Activated naive CD4-positive, alpha-beta T cell treated with anti-CD3 and anti-CD28 coated beads for 36 hours (primary cell): Measurements from ENCODE around the gene TCF25. TPM values are rescaled to one million over a fixed set of nuclear protein-coding genes. Genes with fewer than 3 reads are reported as not detected.

Experiments
- CTCF ChIA-PET: fragments of 350-600 bp; sonication (Branson Sonifier 250); formaldehyde crosslinking; loops from one replicate; lab custom pipeline; 2021; ENCODE audit warnings: antibody characterized with exemption; lab: Charles Lee
- DNase-seq: peaks from one replicate; pipeline ENCODE4 v3.0.0-alpha.2; 2020
- H3K27ac Mint-ChIP-seq: one replicate; pipeline ENCODE4 v1.8.0; 2021; ENCODE audit warnings: mild to moderate bottlenecking, mixed read lengths
- H3K27me3 Mint-ChIP-seq: one replicate; pipeline ENCODE4 v1.8.0; 2021; ENCODE audit warnings: low read depth, mixed read lengths
- H3K36me3 Mint-ChIP-seq: one replicate; pipeline ENCODE4 v1.8.0; 2021; ENCODE audit warnings: low read depth, mixed read lengths
- H3K4me1 Mint-ChIP-seq: one replicate; pipeline ENCODE4 v1.8.0; 2021; ENCODE audit warnings: low read depth, mixed read lengths
- H3K4me3 Mint-ChIP-seq: one replicate; pipeline ENCODE4 v1.8.0; 2021; ENCODE audit warnings: mild to moderate bottlenecking, moderate library complexity, mixed read lengths
- H3K9me3 Mint-ChIP-seq: one replicate; pipeline ENCODE4 v1.8.0; 2021; ENCODE audit warnings: mixed read lengths
- intact Hi-C: fragments of 100-400 bp; cut with micrococcal nuclease; formaldehyde crosslinking; loops from one replicate; pipeline ENCODE4 v1.15.1; 2023
- total RNA-seq, 2 experiments: library from RNA; stranded (reverse); gene quantifications; one replicate each; pipeline ENCODE4 v1.2.3, GENCODE V29; 2021

Gene TCF25
- total RNA-seq, 2 experiments from 2014 or later = 108 to 109 TPM

DNA sequence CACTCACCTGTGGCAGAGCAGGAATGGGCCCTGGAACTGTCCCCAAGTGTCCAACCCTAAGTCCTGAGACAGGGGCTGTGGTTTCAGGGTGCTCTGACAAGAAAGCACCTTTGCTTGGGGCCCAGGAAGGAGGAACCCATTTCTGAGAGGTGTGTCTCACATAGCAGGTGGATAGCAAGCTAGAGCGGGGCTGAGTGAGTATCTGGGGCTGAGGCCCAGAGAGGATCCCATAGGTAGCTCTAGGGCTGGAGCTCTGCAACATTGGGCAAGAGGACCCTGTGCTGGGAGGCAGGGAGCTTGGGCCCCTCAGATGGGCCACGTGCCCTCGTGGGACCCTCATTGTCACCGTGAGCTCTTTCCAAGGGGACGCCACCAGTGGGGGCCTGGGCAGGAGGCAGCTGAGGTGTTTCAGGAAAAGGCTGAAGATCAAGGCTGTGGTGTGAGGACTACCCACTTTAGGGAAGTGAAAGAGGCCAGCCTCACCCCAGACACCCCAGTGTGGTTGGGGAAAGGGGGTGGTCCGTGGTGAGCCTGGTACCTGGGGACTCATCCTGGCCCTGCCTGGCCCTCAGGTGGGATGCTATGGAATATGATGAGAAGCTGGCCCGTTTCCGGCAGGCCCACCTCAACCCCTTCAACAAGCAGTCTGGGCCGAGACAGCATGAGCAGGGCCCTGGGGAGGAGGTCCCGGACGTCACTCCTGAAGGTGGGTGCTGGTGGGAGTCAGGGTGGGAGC is 80.4 kb downstream of the TCF25 start:
- DNase-seq = no peak
- Mint-ChIP-seq H3K27ac (no peak overlapping the region), H3K4me1 (peaks cover 4% of the 10 kb centered on the region), H3K27me3 (no peaks in the 10 kb centered on the region), H3K9me3 (no peaks in the 10 kb centered on the region), H3K4me3 (no peak overlapping the region), H3K36me3 (peaks cover 6% of the 10 kb centered on the region)
- intact Hi-C loops = no loop called here
- CTCF ChIA-PET = no interaction called here

DNA sequence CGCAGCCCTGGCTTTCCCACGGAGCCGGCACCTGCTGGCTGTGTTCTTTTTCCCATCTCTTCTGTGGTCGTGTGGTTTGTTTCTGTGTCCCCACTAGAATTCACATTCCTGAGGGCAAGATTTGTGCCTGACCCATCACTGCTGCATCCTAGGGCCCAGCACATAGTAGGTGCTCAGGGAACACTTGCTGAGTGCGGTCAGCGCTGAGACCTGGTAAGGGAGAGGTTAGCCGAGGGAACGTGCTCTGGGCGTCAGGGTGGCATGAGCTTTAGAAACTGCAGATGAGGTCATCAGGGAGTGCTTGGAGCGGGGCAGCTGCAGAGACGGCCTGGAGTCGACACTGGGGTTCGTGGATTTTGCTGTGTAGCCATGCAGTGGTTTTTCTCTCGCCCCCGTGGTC is 81.1 kb downstream of the TCF25 start:
- H3K4me1 Mint-ChIP-seq = peaks cover 4% of the 10 kb centered on the region
- no peak overlapping the region for H3K27ac Mint-ChIP-seq
- CTCF ChIA-PET = no interaction called here
- H3K27me3 Mint-ChIP-seq = no peaks in the 10 kb centered on the region
- no peaks in the 10 kb centered on the region for H3K9me3 Mint-ChIP-seq
- DNase-seq = no peak
- intact Hi-C loops = no loop called here
- H3K36me3 Mint-ChIP-seq = peaks cover 6% of the 10 kb centered on the region
- H3K4me3 Mint-ChIP-seq = no peak overlapping the region

DNA sequence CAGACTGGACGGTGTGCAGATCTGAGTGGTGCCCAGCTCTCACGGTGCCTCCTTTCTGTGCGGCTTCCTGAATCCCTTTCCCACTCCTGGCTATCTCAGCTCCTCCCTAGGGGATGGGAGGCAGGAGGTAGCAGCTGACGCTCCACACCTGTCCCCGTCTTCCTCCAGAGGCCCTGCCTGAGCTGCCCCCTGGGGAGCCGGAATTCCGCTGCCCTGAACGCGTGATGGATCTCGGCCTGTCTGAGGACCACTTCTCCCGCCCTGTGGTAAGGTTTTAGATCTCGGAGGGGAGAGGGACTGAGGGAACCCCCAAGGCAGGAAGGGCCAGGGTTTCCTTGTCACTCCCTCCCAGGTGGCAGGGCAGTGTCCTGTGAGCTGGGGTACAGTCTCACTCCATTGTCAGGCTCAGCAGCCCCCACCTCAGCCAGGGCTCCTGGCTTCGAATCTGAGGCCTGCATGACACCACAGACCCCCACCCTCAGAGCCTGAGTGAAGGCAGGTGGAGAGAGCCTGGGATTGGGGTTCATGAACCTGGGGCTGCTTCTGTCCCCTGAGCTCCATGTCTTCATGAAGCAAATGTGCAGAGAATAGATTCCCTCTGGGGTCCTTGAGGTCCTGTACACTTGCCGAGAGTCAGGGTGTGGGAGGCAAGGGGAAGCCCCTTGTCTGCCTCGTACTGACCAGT is 81.8 kb downstream of the TCF25 start:
- Mint-ChIP-seq H3K9me3 (no peaks in the 10 kb centered on the region), H3K36me3 (peaks cover 6% of the 10 kb centered on the region), H3K27me3 (no peaks in the 10 kb centered on the region), H3K4me1 (peaks cover 1% of the 10 kb centered on the region), H3K27ac (no peak overlapping the region), H3K4me3 (no peak overlapping the region)
- no peak for DNase-seq
- intact Hi-C loops = no loop called here
- CTCF ChIA-PET = no interaction called here

DNA sequence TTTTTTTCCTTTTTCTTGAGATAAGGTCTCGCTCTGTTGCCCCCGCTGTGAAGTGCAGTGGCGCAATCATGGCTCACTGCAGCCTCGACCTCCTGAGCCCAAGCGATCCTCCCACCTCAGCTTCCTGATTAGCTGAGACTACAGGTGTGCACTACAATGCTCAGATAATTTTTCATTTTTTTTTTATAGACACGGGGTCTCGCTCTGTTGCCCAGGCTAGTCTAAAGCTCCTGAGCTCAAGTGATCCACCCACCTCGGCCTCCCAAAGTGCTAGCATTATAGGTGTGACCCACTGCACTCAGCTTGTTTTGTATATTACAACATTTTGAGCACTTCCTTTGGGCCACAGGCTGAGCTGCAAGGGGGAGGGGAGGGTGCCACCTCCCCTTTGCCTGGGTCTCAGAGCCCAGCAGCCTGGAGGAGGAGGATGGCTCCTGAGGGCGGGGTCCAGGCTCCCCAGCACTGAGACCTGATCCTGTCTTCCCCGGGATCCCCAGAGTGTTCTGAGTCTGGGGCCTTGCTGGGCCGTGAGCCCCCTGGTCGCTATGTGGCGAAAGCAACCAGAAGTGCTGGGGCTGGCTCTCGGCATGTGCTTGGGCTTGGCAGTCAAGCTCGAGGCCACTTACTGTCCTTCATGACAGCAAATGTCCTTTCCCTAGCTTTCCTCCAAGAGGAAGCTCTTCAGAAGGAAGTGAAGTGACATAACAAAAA is 83.3 kb downstream of the TCF25 start:
- Mint-ChIP-seq H3K27ac (no peak overlapping the region), H3K27me3 (no peaks in the 10 kb centered on the region), H3K36me3 (peaks cover 6% of the 10 kb centered on the region), H3K4me1 (no peaks in the 10 kb centered on the region), H3K4me3 (no peak overlapping the region), H3K9me3 (no peaks in the 10 kb centered on the region)
- CTCF ChIA-PET = no interaction called here
- intact Hi-C loops = no loop called here
- DNase-seq = no peak

DNA sequence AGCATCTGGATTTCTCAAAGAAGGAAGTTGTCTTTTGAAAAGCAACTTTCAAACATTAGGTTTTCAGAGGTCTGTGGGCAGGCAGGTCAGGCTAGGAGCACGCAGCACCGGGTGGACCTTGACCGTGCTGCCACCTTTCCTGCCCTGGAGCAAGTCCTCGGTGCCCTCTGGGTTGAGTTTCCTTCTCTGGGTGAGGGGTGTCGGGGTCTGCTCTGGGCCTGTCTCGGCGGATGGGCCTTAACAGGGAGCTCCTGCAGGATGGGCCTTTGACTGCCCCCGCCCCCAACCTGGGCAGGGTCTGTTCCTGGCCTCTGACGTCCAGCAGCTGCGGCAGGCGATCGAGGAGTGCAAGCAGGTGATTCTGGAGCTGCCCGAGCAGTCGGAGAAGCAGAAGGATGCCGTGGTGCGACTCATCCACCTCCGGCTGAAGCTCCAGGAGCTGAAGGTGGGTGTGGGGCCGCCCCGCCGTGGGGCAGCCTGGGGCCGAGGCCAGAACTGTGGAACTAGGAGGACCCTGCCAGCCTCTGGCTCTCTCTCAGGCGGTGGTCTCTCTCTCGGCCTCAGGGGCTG is 83.9 kb downstream of the TCF25 start:
- H3K36me3 Mint-ChIP-seq = peaks cover 6% of the 10 kb centered on the region
- H3K27me3 Mint-ChIP-seq = no peaks in the 10 kb centered on the region
- CTCF ChIA-PET = no interaction called here
- DNase-seq = no peak
- no peaks in the 10 kb centered on the region for H3K4me1 Mint-ChIP-seq
- H3K9me3 Mint-ChIP-seq = no peaks in the 10 kb centered on the region
- intact Hi-C loops = no loop called here
- H3K27ac Mint-ChIP-seq = no peak overlapping the region
- H3K4me3 Mint-ChIP-seq = no peak overlapping the region

DNA sequence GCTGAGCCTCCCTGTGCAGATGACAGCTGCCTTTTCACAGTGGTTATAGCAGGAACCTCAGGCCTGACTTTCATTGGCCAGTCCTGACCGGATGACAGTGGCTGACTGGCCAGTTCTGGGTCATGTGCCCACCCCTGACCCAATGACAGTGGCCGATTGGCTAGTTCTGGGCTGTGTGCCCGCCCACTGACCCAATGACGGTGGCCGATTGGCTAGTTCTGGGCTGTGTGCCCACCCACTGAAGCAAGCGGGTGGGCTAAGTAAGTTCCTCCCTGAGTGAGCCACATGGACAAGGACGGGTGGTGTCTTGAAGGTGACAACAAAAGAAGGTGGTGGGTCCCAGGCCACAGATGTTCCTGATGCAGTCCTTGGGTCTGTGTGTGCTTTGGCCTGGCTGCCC is 84.7 kb downstream of the TCF25 start:
- Mint-ChIP-seq H3K36me3 (peaks cover 6% of the 10 kb centered on the region), H3K4me1 (no peaks in the 10 kb centered on the region), H3K27me3 (no peaks in the 10 kb centered on the region), H3K4me3 (no peak overlapping the region), H3K9me3 (no peaks in the 10 kb centered on the region), H3K27ac (no peak overlapping the region)
- CTCF ChIA-PET = no interaction called here
- no peak for DNase-seq
- intact Hi-C loops = no loop called here

DNA sequence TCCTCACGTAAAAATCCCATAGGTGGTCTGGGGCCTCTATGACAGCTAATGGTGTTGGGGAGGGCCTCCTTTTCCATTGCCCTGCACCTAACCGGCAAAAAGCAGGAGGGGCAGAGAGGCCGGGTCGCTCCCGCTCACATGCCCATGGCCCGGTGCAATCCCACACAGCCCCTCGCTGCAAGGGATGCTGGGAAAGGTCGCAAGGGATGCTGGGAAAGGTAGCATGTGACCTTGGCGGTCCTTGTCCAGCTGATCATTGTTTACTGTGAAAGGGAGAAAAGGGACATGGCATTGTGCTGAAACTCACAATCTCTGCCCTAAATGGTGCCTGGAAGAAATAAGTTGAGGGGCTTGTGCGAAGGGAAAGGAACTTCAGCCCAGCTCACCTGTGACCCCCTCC is 85.2 kb downstream of the TCF25 start:
- Mint-ChIP-seq H3K27ac (no peak overlapping the region), H3K4me1 (no peaks in the 10 kb centered on the region), H3K36me3 (peaks cover 6% of the 10 kb centered on the region), H3K9me3 (no peaks in the 10 kb centered on the region), H3K4me3 (no peak overlapping the region), H3K27me3 (no peaks in the 10 kb centered on the region)
- intact Hi-C loops = no loop called here
- no peak for DNase-seq
- CTCF ChIA-PET = no interaction called here

DNA sequence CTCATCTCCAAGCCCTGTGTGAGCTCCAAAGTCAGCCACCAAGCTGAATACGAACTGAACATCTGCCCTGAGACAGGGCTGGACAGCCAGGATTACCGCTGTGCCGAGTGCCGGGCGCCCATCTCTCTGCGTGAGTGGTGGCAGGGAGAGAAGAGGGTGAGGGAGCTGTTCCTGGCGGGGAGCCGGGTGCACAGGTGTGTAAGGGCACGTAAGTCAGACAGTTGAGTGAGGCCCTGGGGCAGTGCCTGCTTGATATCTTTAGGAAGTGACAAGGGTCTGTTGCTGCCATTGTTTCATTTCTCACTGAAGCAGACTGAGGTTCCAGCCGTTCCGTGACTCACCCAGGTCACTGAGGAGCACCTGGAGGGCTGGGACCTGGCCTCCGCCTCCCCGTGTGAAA is 87.6 kb downstream of the TCF25 start:
- Mint-ChIP-seq H3K27me3 (no peaks in the 10 kb centered on the region), H3K9me3 (no peaks in the 10 kb centered on the region), H3K36me3 (peaks cover 4% of the 10 kb centered on the region), H3K4me3 (no peak overlapping the region), H3K27ac (no peak overlapping the region), H3K4me1 (no peaks in the 10 kb centered on the region)
- CTCF ChIA-PET = no interaction called here
- DNase-seq = no peak
- intact Hi-C loops = no loop called here

Other genes starting within 250 kb of the TCF25 start
- 10 to 100 TPM; 46.8 to 48.4 TPM for gene CHMP1A, start 215.9 kb upstream of the TCF25 start, total RNA-seq
- 1 to 10 TPM; 6.5 to 7.0 TPM for gene SPATA33, start 215.8 kb upstream of the TCF25 start, total RNA-seq
- 100 to 1,000 TPM; 128 to 158 TPM for gene CDK10, start 186.9 kb upstream of the TCF25 start, total RNA-seq
- 1 to 10 TPM in 1 of 2 experiments, under 1 TPM in 1; 0.93 to 1.2 TPM for gene SPATA2L, start 171.9 kb upstream of the TCF25 start, total RNA-seq
- 1 to 10 TPM in 1 of 2 experiments, under 1 TPM in 1; 0.91 to 1.4 TPM for gene VPS9D1, start 152.7 kb upstream of the TCF25 start, total RNA-seq
- 10 to 100 TPM; 19.8 to 25.3 TPM for gene ZNF276, start 152.1 kb upstream of the TCF25 start, total RNA-seq
- 10 to 100 TPM; 85.5 to 96.7 TPM for gene FANCA, start 56.9 kb upstream of the TCF25 start, total RNA-seq
- gene SPIRE2, start 45.1 kb upstream of the TCF25 start, total RNA-seq = under 1 TPM; 0.26 to 0.44 TPM
- under 1 TPM; 0.45 to 0.49 TPM for gene MC1R, start 45.3 kb downstream of the TCF25 start, total RNA-seq
- under 1 TPM; 0.20 to 0.38 TPM for gene TUBB3, start 49.8 kb downstream of the TCF25 start, total RNA-seq
- gene DEF8, start 75.2 kb downstream of the TCF25 start, total RNA-seq = 10 to 100 TPM; 19.7 to 20.1 TPM
- gene DBNDD1, start 145.9 kb downstream of the TCF25 start, total RNA-seq = under 1 TPM; 0.60 to 0.67 TPM
- not detected for gene PRDM7, start 203.7 kb downstream of the TCF25 start, total RNA-seq